T-helper 2 cell treated with Interferon-gamma antibody and Interleukin-4, amounts not matched to agents 5 μg/mL and 100 μg/mL, for 36 hours (primary cell): Measurements from ENCODE around the gene TBC1D30.
A peak's percentile ranks its signal among the peaks of the same experiment; 100 is the strongest.
"Not testable (repeated sequence)": the region's sequence is repeated elsewhere in the genome, so short reads cannot be mapped to it uniquely, and the experiment has no call there.

Experiments
- DNase-seq: peaks from one replicate; pipeline ENCODE4 v3.0.0; 2021; ENCODE audit warnings: low spot score
- H3K27ac Mint-ChIP-seq: one replicate; pipeline ENCODE4 v1.8.0; 2021; ENCODE audit warnings: mild to moderate bottlenecking, mixed read lengths
- H3K27me3 Mint-ChIP-seq: one replicate; pipeline ENCODE4 v1.8.0; 2021; ENCODE audit warnings: low read depth, mixed read lengths
- H3K36me3 Mint-ChIP-seq: one replicate; pipeline ENCODE4 v1.8.0; 2021; ENCODE audit warnings: low read depth, mixed read lengths
- H3K4me1 Mint-ChIP-seq: one replicate; pipeline ENCODE4 v1.8.0; 2021; ENCODE audit warnings: low read depth, mixed read lengths
- H3K4me3 Mint-ChIP-seq: one replicate; pipeline ENCODE4 v1.8.0; 2022; ENCODE audit warnings: mild to moderate bottlenecking, moderate library complexity, mixed read lengths
- H3K9me3 Mint-ChIP-seq: one replicate; pipeline ENCODE4 v1.8.0; 2021; ENCODE audit warnings: mixed read lengths

Gene TBC1D30

DNA sequence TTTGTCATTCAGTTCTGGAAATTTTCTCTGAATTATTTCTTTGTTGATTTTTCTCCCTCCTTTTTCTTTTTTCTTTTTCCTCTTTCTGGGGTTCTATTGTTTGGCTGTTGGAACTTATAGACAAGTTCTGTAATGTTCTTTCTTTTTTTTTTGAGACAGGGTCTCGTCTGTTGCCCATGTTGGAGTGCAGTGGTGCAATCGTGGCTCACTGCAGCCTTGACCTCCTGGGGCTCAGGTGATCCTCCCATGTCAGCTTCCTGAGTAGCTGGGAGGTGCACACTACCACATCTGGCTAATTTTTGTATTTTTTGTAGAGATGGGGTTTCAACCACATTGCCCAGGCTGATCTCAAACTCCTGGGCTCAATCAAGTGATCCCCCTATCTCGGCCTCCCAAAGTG is 30.1 kb upstream of the TBC1D30 start:
- Mint-ChIP-seq H3K4me1 (no peaks in the 10 kb centered on the region), H3K27ac (no peak overlapping the region), H3K4me3 (no peak overlapping the region), H3K36me3 (no peaks in the 10 kb centered on the region), H3K9me3 (no peaks in the 10 kb centered on the region), H3K27me3 (peaks cover 13% of the 10 kb centered on the region)
- DNase-seq, result no peak

DNA sequence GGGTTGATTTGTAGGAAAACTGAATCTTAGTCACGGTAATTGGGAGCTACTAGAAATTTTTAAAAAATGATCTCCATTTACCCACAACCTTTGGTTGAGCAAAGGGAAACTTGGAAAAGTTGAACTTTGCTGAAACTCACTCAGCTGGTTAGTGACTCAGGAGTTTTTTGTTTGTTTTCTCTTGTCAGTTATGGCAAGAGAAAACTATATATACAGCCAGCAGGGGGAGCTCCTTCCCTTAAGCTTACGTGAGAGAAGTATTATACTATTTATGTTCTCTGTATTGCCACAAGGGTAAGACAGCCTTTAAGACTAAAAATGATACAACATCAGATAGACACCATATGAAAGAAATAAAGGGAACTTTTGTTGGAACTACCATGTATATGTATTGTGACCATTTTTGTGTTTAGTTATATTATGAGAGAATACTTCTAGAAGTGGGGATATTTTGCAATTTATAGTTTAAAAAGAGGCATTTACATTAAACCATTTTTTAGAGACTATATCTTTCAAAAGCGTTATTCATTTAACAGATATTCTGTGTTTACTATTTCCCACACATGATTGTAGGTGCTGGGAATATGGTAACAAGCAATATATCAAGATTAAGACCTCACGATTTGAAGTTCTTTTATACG is 28.1 kb upstream of the TBC1D30 start:
- no peak overlapping the region for H3K4me3 Mint-ChIP-seq
- H3K9me3 Mint-ChIP-seq, result no peaks in the 10 kb centered on the region
- no peak overlapping the region for H3K27ac Mint-ChIP-seq
- peaks cover 20% of the 10 kb centered on the region for H3K27me3 Mint-ChIP-seq
- DNase-seq, result peak; percentile 51
- H3K36me3 Mint-ChIP-seq, result no peaks in the 10 kb centered on the region
- H3K4me1 Mint-ChIP-seq, result no peaks in the 10 kb centered on the region

DNA sequence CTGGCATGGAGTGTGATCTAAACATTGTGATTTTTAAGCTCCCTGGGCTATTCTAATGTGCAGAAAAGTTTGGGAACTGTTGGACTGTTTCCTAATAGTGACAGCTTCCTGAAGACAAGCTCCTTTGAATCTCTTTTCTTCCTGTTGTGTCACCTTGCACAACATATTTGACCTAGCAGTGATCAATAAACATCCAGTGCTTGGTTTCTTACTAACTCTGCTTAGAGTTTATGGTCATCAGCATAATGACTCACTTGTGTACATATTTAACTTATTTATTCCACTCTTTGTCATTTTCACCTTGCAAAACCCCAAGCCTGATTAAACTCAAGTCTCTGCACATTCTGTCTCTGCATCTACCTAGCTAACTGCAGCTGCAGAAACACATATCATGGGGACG is 27.3 kb upstream of the TBC1D30 start:
- Mint-ChIP-seq H3K4me1 (no peaks in the 10 kb centered on the region), H3K27me3 (peaks cover 20% of the 10 kb centered on the region), H3K4me3 (no peak overlapping the region), H3K9me3 (no peaks in the 10 kb centered on the region), H3K27ac (no peak overlapping the region), H3K36me3 (no peaks in the 10 kb centered on the region)
- no peak for DNase-seq

DNA sequence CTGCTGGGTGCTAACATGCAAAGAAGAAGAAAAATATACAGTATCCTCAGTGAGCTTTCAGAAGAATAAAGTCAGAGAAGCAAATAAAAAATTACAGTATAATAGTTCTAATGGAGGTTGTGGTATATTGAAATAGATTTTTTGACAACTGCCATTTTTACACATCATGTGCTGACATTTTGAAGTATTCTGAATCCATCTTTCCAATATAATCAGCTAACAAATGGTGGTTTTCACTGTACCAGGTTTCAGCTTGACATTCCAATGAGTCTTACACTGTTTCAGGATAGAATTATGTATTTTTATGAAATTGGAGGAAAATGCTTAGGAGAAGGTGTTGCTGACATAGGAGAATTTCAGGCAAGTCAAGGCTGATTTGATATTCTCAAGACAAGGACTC is 26.3 kb upstream of the TBC1D30 start:
- no peak for DNase-seq
- Mint-ChIP-seq H3K36me3 (no peaks in the 10 kb centered on the region), H3K27ac (no peak overlapping the region), H3K4me3 (no peak overlapping the region), H3K9me3 (no peaks in the 10 kb centered on the region), H3K4me1 (no peaks in the 10 kb centered on the region), H3K27me3 (peaks cover 22% of the 10 kb centered on the region)

DNA sequence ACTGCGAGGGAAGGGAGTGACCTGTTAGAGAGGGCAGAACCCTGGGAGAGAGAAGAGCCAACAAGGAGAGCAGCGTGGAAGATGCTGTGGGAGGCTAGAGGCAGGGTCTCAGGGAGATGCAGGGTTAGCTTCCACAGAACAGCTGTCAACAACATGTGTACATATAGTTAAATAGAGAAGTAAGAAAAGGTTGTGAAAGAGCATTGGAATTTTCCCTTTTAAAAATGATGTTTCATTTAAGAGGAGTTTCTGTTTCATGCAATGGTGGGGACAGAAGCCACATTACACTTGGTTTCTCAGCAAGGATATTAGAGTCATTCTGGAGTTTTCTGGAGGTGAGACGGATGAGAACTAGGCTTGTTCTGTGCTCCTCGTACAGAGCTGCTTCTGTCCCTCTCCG is 23.8 kb upstream of the TBC1D30 start:
- H3K9me3 Mint-ChIP-seq, result no peaks in the 10 kb centered on the region
- no peaks in the 10 kb centered on the region for H3K4me1 Mint-ChIP-seq
- no peak for DNase-seq
- H3K27ac Mint-ChIP-seq, result no peak overlapping the region
- H3K36me3 Mint-ChIP-seq, result no peaks in the 10 kb centered on the region
- no peak overlapping the region for H3K4me3 Mint-ChIP-seq
- peaks cover 31% of the 10 kb centered on the region for H3K27me3 Mint-ChIP-seq

DNA sequence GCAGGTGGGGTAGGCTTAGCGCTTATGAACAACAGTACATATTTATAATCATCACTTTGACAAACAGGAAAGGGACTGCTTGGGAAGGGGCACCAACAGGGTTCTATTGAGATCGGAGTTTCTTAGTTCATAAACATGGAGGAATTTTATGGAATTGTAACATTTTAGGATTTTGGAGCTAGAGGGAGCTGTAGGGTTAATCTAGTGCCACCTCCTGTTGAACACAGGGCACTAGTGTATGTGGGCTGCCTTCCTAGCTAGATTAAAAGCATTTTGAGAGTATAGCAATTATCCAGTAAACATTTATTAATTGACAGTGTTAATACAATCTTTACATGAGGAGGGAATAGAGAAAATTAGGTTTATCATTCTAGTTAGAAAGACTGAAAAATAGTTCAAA is 23.1 kb upstream of the TBC1D30 start:
- no peaks in the 10 kb centered on the region for H3K9me3 Mint-ChIP-seq
- no peak overlapping the region for H3K4me3 Mint-ChIP-seq
- peaks cover 33% of the 10 kb centered on the region for H3K27me3 Mint-ChIP-seq
- H3K4me1 Mint-ChIP-seq, result no peaks in the 10 kb centered on the region
- H3K27ac Mint-ChIP-seq, result no peak overlapping the region
- DNase-seq, result no peak
- no peaks in the 10 kb centered on the region for H3K36me3 Mint-ChIP-seq

DNA sequence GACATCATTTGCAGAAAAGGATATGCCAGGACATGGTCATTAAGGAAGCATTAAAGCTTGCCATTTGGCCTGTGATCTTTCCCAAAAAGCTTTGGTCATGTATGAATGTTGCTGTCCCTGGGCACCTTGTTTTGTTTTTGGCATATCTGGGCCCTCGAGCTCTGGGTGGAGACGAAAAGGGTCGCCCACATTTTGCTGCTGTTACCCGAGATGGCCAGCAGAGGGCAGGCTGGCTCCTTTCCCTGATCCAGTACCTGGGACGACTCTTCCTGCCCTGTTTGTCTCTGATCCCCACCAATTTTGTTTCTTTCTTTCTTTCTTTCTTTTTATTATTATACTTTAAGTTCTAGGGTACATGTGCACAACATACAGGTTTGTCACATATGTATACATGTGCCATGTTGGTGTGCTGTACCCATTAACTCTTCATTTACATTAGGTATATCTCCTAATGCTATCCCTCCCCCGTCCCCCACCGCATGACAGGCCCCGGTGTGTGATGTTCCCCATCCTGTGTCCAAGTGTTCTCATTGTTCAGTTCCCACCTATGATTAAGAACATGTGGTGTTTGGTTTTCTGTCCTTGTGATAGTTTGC is 22.2 kb upstream of the TBC1D30 start:
- not testable (repeated sequence) for H3K4me3 Mint-ChIP-seq, H3K27ac Mint-ChIP-seq, H3K36me3 Mint-ChIP-seq, H3K9me3 Mint-ChIP-seq, H3K4me1 Mint-ChIP-seq
- H3K27me3 Mint-ChIP-seq, result peaks cover 40% of the 10 kb centered on the region
- DNase-seq, result peak; percentile 41

DNA sequence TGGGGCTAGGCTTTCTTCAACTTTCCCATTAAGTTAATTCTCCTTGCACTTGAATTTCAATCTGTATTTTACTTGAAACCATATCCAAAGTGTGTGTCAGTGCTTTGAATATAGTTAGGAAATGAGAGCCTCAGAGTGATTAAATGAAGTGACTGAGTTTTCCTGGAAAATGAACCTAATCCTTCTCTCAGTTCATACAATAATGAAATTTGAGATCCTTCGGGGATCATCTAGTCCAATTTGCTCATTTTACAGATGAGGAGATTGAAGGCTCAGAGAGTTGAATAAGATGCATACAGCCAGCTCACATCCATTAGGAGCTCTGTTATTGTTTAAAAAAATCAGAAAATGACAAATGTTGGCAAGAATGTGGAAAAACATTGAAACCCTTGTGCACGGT is 18.3 kb upstream of the TBC1D30 start:
- Mint-ChIP-seq H3K36me3 (no peaks in the 10 kb centered on the region), H3K4me1 (no peaks in the 10 kb centered on the region), H3K4me3 (no peak overlapping the region), H3K27me3 (peaks cover 34% of the 10 kb centered on the region), H3K27ac (no peak overlapping the region), H3K9me3 (no peaks in the 10 kb centered on the region)
- no peak for DNase-seq

DNA sequence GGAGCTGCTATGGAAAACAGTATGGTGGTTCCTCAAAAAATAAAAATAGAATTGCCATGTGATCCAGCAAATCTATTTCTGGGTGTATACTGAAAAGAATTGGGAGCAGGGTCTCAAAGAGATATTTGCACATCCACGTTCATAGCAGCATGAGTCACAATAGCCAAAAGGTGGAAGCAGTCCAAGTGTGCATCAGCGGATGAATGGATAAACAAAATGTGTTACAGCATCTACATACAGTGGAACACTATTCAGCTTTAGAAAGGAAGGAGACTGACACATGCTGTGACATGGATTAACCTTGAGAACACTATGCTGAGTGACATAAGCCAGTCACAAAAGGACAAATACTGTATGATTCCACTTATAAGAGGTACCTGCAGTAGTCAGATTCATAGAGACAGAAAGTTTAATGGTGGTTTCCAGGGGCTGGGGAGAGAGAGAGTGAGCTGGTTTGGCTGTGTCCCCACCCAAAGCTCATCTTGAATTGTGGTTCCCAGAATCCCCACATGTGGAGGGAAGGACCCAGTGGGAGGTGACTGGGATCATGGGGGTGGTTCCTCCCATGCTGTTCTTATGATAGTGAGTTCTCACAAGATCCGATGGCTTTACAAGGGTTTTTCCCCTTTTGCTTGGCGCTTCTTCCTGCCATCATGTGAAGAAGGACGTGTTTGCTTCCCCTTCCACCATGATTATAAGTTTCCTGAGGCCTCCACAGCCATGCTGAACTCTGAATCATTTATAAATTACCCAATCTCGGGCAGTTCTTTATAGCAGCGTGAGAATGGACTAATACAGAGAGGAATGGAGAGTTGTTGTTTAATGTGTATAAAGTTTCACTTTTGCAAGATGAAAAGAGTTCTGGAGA is 17.6 kb upstream of the TBC1D30 start:
- H3K27me3 Mint-ChIP-seq, result peaks cover 36% of the 10 kb centered on the region
- H3K36me3 Mint-ChIP-seq, result no peaks in the 10 kb centered on the region

DNA sequence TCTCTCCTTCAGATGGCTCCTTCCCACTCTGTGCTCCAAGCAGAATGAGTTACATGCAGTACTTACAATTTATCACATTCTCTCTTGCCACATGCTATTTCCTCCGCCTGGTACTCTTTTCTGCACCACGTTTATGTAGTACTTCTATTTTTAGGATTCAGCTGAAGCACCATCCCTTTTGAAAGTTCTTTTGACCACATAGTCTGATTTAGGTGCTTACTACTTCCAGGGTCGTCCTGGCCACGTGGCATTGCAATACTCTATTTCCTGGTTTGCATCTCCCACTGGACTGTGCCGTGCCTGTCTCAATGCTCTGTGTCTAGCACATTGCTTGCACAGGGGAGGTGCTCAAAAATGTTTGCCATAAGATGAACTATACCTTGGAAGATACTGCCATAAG is 16.3 kb upstream of the TBC1D30 start:
- no peaks in the 10 kb centered on the region for H3K4me1 Mint-ChIP-seq
- DNase-seq, result no peak

More for the DNA sequence above, 17.6 kb upstream of the TBC1D30 start:
- Mint-ChIP-seq H3K9me3 (no peaks in the 10 kb centered on the region), H3K4me1 (no peaks in the 10 kb centered on the region), H3K27ac (no peak overlapping the region), H3K4me3 (no peak overlapping the region)
- DNase-seq, result no peak

DNA sequence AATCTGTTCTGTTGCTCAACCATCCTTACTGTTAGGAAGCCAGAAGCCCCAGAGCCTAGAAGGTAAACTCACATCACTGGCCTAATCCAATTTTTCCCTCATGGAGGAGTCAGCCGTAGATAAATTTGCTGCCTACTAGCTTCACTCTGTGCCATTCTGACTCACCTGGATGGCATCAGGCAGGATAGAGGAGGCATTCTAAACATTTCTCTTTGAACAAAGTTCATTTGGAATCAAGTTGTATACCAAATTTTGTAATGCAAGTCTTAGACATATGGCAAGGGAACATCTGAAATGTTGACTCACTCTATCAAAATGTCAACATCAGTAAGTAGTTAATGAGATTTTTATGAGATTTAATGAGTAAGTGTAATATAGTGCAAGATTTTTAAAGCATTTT is 13.6 kb upstream of the TBC1D30 start:
- H3K36me3 Mint-ChIP-seq, result no peaks in the 10 kb centered on the region
- H3K27ac Mint-ChIP-seq, result no peak overlapping the region
- H3K4me1 Mint-ChIP-seq, result peaks cover 2% of the 10 kb centered on the region
- H3K27me3 Mint-ChIP-seq, result peaks cover 21% of the 10 kb centered on the region
- H3K4me3 Mint-ChIP-seq, result no peak overlapping the region
- no peaks in the 10 kb centered on the region for H3K9me3 Mint-ChIP-seq
- DNase-seq, result no peak

More for the DNA sequence above, 16.3 kb upstream of the TBC1D30 start:
- no peaks in the 10 kb centered on the region for H3K9me3 Mint-ChIP-seq
- H3K27me3 Mint-ChIP-seq, result peaks cover 36% of the 10 kb centered on the region
- no peak overlapping the region for H3K27ac Mint-ChIP-seq
- H3K36me3 Mint-ChIP-seq, result no peaks in the 10 kb centered on the region
- H3K4me3 Mint-ChIP-seq, result no peak overlapping the region

DNA sequence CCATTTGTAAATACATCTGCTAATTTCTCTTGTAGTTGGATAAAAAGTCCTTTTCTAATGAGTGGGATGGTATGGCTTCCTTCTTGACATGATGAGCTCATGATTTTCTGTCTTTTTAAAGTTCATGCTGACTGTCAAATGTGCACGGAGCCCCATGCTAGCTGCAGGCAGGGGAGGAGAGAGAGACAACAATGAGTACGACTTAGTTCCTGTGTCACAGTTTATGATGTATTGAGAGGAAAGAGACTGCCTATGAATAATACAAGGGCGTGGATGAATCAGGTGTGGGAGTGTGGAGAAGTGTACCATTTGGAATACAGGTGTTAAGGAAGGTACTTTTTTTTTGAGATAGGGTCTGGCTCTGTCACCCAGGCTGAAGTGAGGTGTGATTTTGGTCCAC is 10.7 kb upstream of the TBC1D30 start:
- Mint-ChIP-seq H3K27me3 (peaks cover 12% of the 10 kb centered on the region), H3K36me3 (no peaks in the 10 kb centered on the region), H3K27ac (no peak overlapping the region), H3K9me3 (no peaks in the 10 kb centered on the region), H3K4me1 (peaks cover 2% of the 10 kb centered on the region), H3K4me3 (no peak overlapping the region)
- no peak for DNase-seq

DNA sequence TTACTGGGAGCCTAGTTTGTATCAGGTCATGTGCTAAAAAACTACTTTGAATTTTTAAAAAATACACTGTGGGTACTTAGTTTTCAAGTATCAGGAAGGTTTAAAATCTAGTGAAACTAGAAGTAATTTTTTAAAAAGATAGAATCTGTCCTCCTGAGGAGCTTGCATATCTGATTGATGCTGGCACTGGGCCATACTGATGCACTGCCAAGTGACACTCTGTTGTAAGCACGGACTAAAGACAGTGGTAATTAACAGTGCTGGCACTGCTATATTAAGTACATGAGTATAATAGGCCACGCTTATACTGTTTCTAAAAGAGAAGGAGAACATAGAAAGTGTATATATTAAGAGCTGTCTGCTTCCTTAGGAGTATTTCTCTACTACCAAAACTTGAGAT is 10.0 kb upstream of the TBC1D30 start:
- DNase-seq, result no peak
- no peak overlapping the region for H3K27ac Mint-ChIP-seq
- H3K4me3 Mint-ChIP-seq, result no peak overlapping the region
- H3K4me1 Mint-ChIP-seq, result peaks cover 2% of the 10 kb centered on the region
- peaks cover 14% of the 10 kb centered on the region for H3K27me3 Mint-ChIP-seq
- no peaks in the 10 kb centered on the region for H3K9me3 Mint-ChIP-seq
- H3K36me3 Mint-ChIP-seq, result no peaks in the 10 kb centered on the region

DNA sequence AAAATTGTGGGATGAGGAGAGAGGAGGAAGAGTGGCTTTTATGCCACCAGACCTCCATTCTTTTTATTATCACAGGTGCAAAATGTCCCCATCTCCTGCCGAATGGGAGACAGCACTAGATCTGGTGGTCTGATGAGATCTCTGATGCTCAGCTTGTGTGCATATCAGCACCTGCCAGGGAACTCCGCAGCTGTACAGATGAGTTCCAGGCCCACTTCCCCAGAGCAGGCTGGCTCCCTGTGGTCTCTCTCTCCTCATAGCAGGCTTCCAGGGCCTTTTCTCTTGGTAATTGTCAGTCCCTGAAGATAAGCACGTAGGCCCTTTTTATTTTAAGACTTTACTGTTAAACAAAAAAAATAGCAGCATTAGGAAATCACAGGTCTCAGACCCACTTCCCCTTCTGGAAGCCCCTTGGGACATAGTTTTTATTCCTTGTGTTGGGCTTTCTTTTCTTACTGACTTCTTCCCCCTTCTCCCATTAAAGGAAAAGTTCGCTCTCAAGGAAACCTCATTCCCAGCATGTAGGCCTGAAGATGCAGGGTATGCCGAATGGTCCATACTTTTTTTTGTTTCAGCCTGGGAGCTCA is 4.5 kb upstream of the TBC1D30 start:
- Mint-ChIP-seq H3K27me3 (peaks cover 31% of the 10 kb centered on the region), H3K4me3 (no peak overlapping the region), H3K4me1 (peaks cover under 1% of the 10 kb centered on the region), H3K27ac (no peak overlapping the region), H3K36me3 (no peaks in the 10 kb centered on the region), H3K9me3 (no peaks in the 10 kb centered on the region)
- no peak for DNase-seq
